GM21723 (cell line): ENCODE results near the gene SMCO3.

Experiments used
- ATAC-seq: cut with Tn5 transposase; IDR thresholded peaks from one replicate; pipeline ENCODE4 v1.9.1; 2021; ENCODE audit warnings: mild to moderate bottlenecking, moderate library complexity; ENCODE audit not compliant: unreplicated experiment

SMCO3 gene

DNA sequence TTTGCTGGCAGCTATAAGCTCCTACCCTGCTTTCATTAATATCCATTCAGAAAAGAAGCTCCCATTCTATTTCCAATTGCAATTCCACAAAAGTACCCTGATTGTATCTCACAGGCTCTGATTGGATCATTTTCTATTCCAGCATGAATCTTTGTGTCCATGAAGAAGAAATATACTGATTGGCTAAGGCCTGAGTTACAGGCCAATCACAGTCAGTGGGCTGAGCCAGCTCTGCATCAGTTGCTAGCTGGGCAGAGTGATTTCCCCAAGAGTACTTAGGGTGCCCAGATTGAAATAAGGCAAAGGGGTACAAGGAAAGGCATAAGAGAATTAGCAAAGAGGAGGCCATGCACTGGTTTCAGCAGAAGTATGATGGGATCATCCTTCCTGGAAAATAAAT is 14.9 kb upstream of the SMCO3 start:
- ATAC-seq = peak; percentile 66

DNA sequence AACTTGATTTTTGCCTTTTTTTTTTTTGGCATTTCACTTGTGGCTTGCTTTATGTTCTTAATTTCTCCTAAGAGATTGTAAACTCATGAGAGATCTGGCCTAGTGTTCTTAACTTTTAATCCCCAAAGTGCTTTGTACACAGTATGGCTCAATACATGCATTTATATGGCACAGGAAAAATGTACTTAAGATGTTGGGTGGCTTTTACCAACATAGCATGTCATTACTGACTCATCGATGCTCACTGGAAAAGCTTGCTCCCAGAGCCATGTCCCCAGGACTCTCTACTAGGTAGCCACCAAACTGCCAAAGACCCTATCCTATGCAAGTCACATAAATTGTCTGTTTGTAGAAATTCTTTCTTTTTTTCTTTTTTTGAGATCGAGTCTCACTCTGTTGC is 13.1 kb upstream of the SMCO3 start:
- ATAC-seq = no peak

- no peak for ATAC-seq
These were observed 12.5 kb upstream of the SMCO3 start for GRCh38 chr12:14826491-14826890.

DNA sequence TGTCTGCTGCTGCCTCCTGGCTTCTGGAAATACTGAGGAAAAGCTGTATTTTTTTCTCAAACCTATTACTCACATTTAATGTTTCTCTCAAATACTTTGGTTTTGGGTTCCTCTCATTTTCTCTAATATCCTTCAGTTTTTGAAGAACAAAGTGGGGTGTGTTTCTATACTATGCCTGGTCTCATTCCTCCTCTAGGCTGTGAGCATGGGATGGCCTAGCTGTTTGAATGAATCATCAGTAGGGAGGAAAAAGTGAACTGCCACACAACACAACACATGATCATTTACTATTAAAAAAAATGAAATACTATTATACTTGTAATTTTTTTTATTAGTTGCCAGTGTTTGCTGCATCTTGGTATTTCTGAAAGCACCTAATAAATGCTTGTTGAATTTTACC is 11.3 kb upstream of the SMCO3 start:
- no peak for ATAC-seq

DNA sequence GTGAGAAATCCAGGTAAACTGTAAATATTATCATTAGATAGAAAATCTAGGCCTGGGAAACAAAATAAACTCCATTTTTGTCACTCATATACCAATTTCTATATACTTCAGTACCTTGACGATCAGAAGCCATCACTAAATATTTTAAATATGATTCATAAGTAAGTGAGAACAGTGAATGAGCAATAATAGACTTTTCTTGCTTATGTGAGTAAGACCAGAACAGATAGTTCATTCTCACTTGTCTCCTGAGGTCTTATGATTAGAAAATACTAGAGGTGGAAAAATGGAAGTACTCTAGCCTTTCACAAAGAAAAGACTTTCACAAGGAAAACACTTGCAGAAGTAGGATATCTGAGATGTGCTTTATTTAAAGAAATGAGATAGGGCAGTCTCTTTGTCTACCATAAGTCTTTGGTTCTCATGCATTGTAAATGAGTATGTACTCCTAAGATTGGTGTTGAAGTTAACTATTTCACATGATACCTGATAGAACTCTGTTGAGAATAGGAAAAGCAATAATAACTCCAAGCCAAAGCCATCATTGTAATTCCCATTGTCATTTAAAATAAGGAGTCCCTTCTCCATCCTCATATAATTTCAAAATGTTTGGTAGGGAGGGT is 10.1 kb upstream of the SMCO3 start:
- ATAC-seq = no peak

- no peak for ATAC-seq
These were observed 2.5 kb downstream of the SMCO3 start for GRCh38 chr12:14811486-14811885.

- ATAC-seq = no peak
These were observed 3.0 kb downstream of the SMCO3 start for GRCh38 chr12:14810953-14811483.

DNA sequence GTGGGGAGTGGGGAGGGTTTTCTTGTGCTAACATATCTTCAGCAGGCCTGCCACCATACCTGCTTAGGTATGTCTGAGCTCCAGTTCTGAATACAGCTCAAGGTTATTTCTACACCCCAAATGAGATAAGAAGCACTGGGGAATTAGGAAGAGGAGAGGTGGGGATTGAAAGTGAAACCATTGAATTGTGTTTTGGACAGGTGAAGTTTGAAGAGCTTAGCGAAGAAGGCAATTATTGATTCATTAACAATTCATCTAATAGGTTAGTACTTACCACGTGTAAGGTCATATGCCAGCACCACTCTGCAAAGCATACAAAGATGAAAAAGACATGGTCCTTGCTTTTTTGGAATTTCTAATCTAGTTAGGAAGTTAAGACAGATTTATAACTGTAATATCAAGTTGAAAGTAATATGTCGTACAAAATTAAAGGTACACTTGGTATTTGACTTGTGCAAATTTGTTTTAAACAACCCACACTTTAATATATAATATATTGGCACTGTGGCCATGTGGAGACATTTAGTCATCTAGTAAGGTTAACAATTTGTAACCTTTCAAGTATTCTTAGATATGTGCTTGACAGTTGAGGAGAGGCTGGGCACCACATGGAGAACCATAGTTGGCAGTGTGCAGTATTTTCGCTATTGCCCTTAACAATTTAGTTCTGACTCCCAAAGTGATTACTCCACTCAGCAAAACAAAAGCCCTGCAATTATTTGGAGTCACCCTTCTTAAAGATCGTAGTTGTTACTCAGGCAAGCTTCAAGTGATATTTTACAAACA is 3.6 kb downstream of the SMCO3 start:
- no peak for ATAC-seq

DNA sequence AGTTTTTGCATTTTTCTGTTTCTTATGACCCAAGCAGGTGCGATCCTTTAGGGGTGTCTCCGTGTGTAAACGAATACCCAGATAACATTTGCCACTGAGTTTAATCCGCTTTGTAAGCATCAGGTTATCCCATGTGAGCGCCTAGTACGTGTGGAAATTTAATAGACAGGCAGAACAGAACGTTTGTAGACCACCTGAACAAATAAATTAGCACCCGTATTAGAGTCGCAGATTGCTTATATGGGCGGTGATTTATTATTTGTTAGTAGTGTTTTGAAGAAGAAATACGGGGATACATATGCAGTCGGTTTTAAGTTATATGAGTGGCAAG is 10.2 kb downstream of the SMCO3 start:
- peak; percentile 28 for ATAC-seq

DNA sequence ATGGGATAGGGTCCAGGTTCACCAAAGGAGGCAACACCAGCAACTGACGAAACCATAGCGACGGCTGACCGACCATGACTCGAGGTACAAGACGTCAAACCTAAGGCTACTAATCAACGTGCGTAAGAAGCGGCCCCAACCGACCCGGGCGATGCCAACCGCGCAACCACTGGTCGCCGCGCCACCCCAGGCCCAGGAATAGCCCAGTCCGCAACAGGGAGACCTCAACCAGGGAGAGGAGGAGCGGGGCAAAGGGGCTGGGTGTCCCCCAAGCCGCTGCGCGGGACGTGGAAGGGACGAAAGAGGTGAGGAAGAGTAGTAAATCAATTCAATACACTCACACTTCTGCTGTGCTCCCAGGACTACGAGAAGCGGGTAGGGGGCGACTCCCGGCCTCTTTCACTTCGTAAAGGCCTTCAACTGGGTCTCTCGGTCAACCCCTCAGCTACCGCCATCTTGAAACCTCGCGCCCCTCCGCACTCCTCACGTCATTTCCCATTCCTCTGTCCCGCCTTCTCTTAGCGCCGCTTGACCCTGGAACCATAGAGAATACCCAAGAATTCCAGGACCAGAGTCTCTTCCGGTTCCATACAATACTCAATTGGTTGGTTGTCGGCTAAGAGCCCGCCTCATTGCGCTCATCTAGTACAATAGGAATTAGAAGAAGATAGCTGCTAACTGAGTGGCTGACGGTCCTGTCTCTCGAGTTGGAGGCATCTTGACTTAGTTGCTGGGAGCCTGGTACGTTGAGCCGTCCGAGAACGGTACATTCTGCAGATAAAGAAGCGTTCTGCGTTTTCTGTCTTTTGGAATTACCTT is 10.8 kb downstream of the SMCO3 start, which contains the start of the genes C12orf60 and WBP11:
Gene C12orf60, plus strand, starts transcription at position 660 of the 819 bp plus-strand sequence. CDS start 19,266 bp downstream, outside the sequence.
Gene WBP11, minus strand, starts transcription at position 468 of the 819 bp plus-strand sequence. CDS start 2,095 bp downstream, outside the sequence.
- peak; percentile 99 for ATAC-seq

DNA sequence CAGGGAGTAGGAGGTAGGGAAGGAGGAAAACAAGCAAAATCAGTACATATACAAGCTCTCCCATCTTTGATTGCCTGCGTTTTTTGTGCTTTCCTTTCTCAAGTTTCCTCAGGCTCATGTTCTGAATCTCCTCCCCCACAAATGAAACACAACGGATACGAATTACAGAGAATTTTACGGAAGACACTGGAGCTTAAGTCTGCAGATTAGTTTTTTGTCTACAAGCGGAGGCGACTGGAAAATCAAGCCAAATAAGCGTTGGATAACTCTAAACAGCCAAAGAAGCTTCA is 11.3 kb downstream of the SMCO3 start:
- no peak for ATAC-seq

- no peak for ATAC-seq
These were observed 11.7 kb downstream of the SMCO3 start for GRCh38 chr12:14802247-14802646.

GRCh38 chr12:14795028-14795448 is 18.9 kb downstream of the SMCO3 start:
- no peak for ATAC-seq

GRCh38 chr12:14785568-14785967 is 28.4 kb downstream of the SMCO3 start:
- ATAC-seq = no peak

DNA sequence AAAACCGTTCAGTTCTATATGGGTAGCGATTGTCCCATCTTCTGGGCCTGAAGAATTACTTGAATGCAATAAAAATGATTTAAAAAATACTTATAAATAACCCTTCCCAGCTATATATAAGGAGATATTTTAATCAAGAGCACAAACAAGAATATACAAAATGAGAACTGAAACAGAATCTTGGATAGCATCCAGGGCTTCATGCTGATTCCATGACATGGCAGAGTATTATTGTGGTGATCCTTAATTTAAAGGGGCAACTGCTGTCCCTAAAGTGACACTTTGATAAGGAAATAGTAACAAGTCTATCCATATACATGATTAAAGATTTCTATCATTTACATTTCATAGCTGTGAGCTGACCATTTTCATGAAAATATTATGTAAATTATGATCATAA is 29.5 kb downstream of the SMCO3 start:
- ATAC-seq = no peak

- no peak for ATAC-seq
These were observed 31.2 kb downstream of the SMCO3 start for GRCh38 chr12:14782756-14783155.

DNA sequence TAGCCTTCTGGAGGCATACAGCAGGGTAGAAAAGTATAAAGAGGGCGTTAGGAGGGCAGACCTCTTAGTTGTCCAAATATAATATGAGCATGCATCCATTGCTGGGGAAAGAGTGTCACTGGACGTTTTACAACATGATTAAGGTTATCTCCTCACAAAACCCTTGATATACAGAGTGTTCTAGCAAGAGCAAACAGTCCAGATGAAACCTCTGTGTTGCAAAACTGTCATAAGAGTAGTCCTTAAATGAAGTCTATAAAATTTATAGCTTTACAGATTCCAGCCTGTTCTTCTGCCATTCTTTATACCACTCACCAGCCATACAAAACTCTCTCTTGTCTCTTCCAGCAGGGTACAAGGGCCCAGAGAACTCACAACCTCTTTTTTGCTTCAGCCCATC is 32.4 kb downstream of the SMCO3 start:
- no peak for ATAC-seq

GRCh38 chr12:14780859-14781258 is 33.1 kb downstream of the SMCO3 start:
- ATAC-seq = no peak

- no peak for ATAC-seq
These were observed 34.1 kb downstream of the SMCO3 start for GRCh38 chr12:14779834-14780233.

DNA sequence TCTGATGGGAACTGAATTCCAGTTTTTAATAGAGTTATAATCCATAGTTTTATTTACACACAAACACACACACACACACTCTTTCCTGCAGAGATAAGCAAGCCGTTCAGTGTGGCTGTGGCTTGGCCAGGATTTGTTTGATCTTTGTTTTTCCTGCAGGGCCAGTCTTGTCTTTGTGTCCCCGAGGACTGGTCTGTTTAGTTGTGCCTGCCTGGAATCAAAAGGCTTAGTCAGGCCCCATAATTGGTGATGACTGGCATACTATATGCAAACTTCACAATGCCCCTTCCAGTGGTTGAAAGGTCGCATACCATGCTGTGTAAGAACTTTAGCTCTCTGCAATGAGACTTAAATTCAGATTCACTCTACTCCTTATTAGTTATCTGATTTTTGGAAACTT is 36.7 kb downstream of the SMCO3 start:
- ATAC-seq = no peak

DNA sequence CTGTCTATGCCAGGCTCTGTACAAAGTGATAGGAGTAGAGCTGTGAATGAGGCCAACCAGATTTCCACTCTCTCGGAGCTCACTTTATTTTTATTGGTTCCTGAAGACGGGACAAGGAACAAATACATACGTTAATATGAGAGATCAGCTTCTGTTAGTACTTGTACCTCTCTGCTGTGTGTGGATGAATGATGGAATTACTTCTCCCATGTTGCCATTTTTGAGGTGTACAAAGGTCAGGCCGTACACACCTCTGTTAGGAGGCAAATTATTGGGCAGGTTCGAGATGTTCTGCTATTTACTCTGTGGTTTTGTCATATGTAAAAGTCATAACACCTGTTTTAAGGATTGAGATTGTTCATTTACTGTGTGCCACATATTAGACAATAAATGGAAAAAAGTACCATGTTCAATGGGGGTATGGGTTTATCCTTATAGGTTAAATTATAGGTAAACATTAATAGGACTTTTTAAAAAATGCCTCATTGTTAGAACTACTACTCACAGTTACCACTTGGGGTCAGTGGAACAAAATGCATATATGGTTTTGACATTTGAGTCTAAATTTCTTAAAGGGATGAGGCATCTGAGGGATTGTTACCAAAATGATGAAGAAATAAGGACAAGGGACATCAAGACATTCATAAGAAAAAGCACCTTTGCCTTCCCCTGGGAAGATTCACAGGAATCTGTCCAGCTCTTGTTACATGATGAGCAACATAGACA is 37.6 kb downstream of the SMCO3 start:
- no peak for ATAC-seq
